ENCODE results near the gene AP4B1.

GRCh38 chr1:113935970-113936369 lies 31.4 kb upstream of the AP4B1 start:
- TF ChIP-seq, protein P1, sequence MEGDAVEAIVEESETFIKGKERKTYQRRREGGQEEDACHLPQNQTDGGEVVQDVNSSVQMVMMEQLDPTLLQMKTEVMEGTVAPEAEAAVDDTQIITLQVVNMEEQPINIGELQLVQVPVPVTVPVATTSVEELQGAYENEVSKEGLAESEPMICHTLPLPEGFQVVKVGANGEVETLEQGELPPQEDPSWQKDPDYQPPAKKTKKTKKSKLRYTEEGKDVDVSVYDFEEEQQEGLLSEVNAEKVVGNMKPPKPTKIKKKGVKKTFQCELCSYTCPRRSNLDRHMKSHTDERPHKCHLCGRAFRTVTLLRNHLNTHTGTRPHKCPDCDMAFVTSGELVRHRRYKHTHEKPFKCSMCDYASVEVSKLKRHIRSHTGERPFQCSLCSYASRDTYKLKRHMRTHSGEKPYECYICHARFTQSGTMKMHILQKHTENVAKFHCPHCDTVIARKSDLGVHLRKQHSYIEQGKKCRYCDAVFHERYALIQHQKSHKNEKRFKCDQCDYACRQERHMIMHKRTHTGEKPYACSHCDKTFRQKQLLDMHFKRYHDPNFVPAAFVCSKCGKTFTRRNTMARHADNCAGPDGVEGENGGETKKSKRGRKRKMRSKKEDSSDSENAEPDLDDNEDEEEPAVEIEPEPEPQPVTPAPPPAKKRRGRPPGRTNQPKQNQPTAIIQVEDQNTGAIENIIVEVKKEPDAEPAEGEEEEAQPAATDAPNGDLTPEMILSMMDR (IDR thresholded peaks at IDR 0.05 in 4 of 5, conservative IDR thresholded peaks at IDR 0.05 in 1 of 5), result no peak
- no peak for TF ChIP-seq POLR2A (IDR thresholded peaks at IDR 0.05)
